DMS79 (cell line): Measurements from ENCODE around the gene SPCS1.
"Not testable (repeated sequence)": the region's sequence is repeated elsewhere in the genome, so short reads cannot be mapped to it uniquely, and the experiment has no call there.

ENCODE experiments used
- DNase-seq: peaks from one replicate; lab custom pipeline; 2025; lab: John Stamatoyannopoulos, UW

SPCS1 gene

GRCh38 chr3:52694528-52695189 is 11.2 kb upstream of the SPCS1 start:
- no peak for DNase-seq

- DNase-seq, result no peak
These were observed 9.9 kb upstream of the SPCS1 start for GRCh38 chr3:52695798-52696671.

GRCh38 chr3:52696830-52697631 is 8.9 kb upstream of the SPCS1 start:
- DNase-seq, result no peak

DNA sequence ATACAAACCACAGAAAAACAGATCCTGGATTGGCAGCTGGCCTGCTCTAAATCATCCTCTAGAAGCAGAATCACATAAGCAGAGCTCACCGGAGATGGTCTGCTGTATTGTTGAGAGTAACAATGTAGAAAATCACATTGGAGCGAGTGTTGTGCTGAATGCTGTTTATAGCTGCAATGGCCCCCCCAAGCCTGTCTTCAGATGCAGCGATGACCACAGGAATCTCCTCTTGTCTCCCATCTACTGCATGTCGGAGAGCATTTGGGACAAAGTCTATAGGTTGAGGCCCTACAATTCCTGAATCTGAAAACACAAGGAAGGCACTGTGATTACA is 8.3 kb upstream of the SPCS1 start:
- DNase-seq, result no peak

DNA sequence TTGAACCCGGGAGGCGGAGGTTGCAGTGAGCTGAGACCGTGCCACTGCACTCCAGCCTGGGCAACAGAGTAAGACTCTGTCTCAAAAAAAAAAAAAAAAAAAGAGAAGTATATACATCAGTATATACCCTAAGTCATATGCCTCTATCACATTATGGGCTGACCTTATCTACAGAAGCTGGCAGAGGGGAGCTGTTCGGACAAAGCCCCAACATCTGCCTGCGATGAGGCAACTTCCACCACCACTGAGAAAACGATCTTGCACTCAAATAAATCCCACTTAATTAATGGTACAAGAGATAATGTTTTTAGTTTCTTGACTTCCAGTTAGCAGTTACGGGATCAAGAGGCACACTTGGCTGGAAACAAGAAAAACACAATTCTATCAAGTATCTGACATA is 2.6 kb upstream of the SPCS1 start:
- DNase-seq, result no peak

DNA sequence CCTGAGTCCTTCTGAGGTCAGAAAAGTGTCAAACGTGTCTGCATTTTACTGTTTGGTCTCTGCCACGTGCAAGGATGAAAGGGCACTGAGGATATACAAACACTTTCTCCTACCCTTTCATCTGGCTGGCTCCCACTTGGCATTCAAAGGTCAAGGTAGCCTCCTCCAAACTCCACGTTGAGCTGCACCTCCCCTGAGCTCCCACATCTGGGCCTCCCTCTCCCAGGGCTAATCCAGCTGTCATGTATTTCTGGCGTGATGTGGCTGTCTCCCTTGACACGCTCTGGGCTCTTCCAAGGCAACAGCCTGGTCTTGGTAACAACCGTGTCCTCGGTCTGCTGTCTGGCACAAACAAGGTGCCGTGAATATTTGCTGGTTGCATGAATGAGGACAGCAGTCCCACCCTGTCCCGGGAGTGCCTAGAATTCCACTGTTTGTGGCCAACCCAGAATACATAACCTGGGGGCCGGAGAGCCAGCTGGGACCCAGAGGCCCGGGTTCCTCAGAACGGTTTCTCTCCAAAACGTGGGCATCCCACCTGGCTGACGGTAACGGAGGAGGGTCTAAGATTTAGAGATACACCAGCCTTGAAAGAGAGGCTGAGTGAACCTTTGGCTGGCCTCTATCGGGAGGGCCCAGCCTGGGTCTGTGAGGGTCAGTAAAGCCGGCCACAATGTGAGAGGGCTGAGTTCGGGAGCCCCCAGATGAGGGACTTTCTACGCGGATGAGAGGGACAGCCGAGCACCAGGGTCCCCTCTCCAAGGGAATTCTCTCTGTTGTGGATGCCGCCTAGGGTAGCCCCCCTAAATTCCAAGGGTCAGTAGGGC is 1.1 kb upstream of the SPCS1 start:
- no peak for DNase-seq

DNA sequence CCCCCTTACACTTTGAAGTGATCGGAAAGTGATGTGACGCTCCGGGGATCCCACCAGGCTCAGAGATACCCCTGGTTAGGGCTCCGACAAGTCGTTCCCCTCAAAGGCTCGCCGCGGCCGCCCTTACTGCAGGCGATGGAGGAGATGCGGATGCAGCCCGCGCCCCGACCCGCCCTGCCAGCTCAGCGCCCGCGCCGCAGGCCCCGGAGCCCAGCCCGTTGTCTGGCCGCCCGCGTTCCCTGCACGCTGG is 543 bp upstream of the SPCS1 start:
- DNase-seq, result no peak

- DNase-seq, result no peak
These were observed 1.7 kb downstream of the SPCS1 start for GRCh38 chr3:52707585-52707984.

DNA sequence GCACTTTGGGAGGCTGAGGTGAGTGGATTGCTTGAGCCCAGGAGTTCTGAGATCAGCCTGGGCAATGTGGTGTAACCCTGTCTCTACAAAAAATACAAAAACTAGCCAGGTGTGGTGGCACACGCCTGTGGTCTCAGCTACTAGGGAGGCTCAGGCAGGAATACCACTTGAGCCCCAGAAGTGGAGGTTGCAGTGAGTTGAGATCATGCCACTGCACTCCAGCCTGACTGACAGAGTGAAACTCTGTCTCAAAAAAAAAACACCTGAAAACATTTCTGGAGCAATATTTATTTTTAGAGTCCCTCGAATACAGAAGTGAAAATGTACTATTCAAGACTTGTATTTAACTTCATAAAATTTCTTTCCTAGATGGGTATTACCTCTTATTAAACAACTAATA is 4.6 kb downstream of the SPCS1 start:
- DNase-seq, result no peak

DNA sequence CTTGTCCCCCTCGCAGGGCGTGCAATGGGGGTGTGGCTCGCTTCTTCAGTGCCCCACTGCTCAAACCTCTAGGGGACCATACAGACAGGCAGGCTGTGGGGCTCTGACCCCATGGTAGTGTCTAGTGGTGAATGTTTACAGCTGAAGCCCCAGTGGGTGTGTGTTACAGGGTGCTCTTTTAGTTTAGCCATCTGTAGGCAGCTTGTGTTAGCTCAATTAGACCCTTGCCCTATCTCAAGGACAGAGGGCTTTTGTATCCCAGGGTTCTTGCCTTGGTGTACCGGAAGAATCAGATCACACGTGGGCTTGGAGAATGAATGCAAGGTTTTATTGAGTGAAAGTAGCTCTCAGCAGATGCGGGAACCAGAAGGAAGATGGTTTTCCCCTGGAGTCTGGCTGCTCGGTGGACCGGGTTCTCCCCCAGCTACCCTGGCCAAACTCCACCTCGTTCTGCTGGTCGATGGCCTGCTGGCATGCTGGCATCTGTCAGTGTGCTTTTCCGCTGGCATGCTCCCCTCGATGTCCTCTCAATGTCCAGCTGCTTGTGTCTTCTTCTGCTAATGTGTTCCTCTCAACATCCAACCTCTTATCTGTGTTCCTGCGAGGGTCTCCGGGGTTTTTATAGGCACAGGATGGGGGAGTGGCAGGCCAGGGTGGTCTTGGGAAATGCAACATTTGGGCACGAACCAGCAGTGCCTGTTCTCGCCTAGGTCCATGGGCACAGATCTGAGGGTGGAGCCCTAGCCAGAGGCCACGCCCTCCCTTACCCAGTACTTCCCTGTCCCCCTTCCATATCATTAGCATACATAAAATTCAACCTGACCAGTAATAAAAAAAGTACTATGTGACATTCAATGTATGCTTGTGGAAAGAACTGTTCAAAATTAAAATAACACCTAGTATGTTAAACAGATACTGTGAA is 6.6 kb downstream of the SPCS1 start:
- no peak for DNase-seq

DNA sequence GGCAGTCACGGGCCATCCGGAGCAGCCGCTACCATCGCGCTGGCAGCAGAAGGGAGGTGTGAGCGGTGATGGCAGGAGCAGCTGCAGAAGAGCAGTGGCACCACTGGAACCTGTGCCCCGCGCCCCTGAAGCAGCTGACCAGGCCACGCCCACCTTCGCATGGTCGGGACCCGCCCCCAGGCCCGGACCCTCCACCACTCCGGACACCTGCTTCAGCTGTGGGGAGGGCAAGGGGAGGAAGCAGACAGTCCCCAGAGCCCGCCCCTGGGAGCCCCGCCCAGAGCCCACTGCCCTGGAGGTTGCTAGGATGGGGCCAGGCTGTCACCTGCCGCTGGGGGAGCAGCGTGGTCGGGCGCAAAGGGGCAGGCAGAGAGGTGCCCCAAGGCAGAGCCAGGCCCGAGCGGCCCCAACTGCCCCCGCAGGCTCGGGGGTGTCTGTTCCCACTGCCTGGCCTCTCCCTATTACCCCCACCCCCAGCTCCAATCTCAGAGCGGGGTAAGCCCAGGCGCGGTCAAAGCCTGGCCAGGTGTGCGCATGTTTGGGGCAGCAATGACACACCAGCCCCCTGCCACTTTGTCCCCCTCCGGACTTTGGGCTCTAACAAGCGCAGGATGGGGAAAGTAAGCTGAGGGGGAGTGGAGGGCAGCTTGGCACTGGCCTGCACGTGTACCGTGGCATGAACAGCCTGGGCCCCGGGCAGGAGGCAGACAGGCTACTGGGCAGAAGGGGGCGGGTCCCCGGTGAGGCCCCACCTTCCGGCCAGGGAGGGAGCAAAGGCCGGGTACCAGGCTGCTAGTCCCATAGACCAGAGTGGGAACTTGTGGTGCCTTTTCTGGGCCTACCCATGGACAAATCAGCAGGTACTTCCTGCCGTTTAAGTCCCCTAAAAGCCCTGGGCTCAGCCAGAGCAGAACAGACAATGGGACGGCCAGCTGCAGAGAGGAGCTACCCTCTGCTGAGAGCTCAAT is 8.7 kb downstream of the SPCS1 start:
- no peak for DNase-seq

DNA sequence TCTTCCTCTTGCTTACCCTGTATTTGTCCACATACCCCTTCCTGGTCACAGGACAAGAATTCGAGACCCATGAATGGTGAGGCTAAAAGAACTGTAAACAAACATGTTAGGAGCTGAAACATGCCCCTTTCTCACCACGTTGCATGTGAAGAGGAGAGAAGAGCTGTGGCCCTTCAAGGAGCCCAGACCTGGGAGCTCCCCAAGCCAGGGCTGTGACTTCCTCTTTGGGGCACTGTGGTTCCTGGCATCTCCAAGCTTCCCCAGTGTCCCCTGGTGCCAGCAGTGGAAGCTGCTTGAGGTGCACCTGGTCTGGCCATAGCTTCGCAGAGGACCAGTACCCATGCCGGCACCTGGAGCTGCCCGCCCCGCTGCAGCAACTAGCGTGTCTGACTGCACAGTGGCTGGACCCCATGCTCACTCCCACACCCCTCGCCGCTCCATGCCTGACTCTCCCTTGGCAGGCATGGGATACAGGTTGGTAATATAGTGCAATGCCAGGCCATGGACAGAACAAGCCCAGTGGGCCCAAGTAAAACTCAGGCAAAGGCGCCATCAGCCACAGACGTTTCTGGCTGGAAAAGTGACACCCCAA is 9.9 kb downstream of the SPCS1 start:
- no peak for DNase-seq

GRCh38 chr3:52719618-52720017 is 13.7 kb downstream of the SPCS1 start:
- DNase-seq, result no peak

DNA sequence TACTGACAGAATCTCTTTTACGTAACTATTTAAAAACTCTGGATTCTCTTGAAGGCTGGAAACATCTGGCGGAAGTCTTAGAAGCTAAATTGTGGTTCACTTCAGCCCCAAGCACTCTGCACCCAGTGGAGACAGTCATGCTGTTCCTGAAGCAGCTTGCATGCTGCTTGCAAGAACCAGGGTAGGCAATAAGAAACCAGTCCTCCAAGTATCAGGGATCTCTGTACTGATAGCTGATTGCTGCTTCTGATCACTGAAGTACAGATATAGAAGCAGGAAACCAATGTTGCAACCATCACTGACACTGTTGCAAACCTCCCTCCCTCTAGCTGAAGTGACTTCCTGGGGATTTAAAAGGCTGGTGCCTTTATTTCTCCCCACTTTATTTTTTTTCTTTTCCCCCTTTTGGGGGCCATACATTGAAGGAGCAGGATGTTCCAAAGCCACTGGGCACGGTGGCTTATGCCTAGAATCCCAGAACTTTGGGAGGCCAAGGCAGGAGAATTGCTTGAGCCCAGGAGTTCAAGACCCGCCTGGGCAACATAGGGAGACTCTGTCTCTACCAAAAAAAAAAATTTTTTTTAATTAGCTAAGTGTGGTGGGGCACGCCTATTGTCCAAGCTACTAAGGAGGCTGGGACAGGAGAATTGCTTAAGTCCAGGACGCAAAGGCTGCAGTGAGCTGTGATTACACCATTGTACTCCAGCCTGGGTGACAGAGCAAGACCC is 15.3 kb downstream of the SPCS1 start:
- DNase-seq, result no peak

GRCh38 chr3:52721730-52722008 is 15.8 kb downstream of the SPCS1 start:
- DNase-seq, result no peak

DNA sequence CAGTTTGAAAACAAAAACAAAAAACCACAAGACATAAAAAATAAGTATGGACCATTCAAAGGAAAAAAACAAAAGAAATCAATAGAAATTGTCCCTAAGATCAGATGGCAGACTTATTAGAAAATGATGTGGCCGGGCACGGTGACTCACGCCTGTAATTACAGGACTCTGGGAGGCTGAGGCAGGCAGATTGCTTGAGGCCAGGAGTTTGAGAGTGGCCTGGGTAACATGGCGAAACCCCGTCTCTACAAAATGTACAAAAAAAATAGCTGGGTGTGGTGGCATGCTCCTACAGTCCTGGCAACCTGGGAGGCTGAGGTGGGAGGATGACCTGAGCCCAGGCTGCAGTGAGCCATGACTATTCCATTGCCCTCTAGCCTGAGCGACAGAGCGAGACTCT is 16.6 kb downstream of the SPCS1 start:
- no peak for DNase-seq

GRCh38 chr3:52723935-52724334 is 18.0 kb downstream of the SPCS1 start:
- DNase-seq, result no peak

- DNase-seq, result no peak
These were observed 18.6 kb downstream of the SPCS1 start for GRCh38 chr3:52724511-52724910.

DNA sequence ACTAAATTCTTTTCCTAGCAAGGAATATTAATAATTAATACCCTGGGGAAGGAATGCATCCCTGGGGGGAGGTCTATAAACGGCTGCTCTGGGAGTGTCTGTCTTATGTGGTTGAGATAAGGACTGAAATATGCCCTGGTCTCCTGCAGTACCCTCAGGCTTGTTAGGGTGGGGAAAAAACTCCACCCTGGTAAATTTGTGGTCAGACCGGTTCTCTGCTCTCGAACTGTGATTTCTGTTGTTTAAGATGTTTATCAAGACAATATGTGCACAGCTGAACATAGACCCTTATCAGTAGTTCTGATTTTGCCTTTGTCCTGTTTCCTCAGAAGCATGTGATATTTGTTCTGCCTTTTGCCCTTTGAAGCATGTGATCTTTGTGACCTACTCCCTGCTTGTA is 22.8 kb downstream of the SPCS1 start:
- DNase-seq, result not testable (repeated sequence)
